OCI-LY7 (cell line): ENCODE data around the gene ID1. TPM values are rescaled to one million over a fixed set of nuclear protein-coding genes. Genes with fewer than 3 reads are reported as not detected.
"Not testable (repeated sequence)": the region's sequence is repeated elsewhere in the genome, so short reads cannot be mapped to it uniquely, and the experiment has no call there.

Source experiments
- BruUV-seq: library from RNA; stranded (reverse); fragments of 400-500 nt; replicated peaks from 2 replicates; lab custom pipeline; 2021; lab: Mats Ljungman, UMichigan
- CTCF ChIA-PET: fragments of 300-600 bp; sonication (Branson Sonifier 250); formaldehyde crosslinking; loops from one replicate; lab custom pipeline; 2022; ENCODE audit warnings: antibody characterized with exemption; ENCODE audit not compliant: unreplicated experiment; lab: Charles Lee
- POLR2A ChIA-PET: fragments of 300-600 bp; sonication (Branson Sonifier 250); formaldehyde crosslinking; loops from one replicate; lab custom pipeline; 2022; ENCODE audit warnings: antibody characterized with exemption; lab: Charles Lee
- DNase-seq: peaks from one replicate; pipeline ENCODE4 v3.0.0-alpha.2; 2015; ENCODE audit warnings: low spot score
- H2AFZ ChIP-seq: fragments of 200-600 bp; sonication (generic), shearing (Covaris generic); 2 replicates; pipeline ENCODE4 v1.6.1; 2014; ENCODE audit warnings: mild to moderate bottlenecking, antibody characterized with exemption, low read length, moderate library complexity
- H3K27ac ChIP-seq: fragments of 200-600 bp; sonication (generic); 2 replicates; pipeline ENCODE4 v1.5.1; 2014; ENCODE audit warnings: mixed run types, low read depth, mild to moderate bottlenecking, moderate library complexity, low read length, inconsistent platforms; ENCODE audit not compliant: poor library complexity, severe bottlenecking
- H3K36me3 ChIP-seq: fragments of 200-600 bp; sonication (generic); 2 replicates; pipeline ENCODE4 v1.6.1; 2014; ENCODE audit warnings: mild to moderate bottlenecking, antibody characterized with exemption, low read length, moderate library complexity, mixed read lengths; ENCODE audit not compliant: insufficient read depth
- H3K4me1 ChIP-seq: fragments of 200-600 bp; sonication (generic); 2 replicates; pipeline ENCODE4 v1.5.1; 2014; ENCODE audit warnings: mild to moderate bottlenecking, low read length; ENCODE audit not compliant: insufficient read depth, poor library complexity, severe bottlenecking
- H3K4me2 ChIP-seq: fragments of 200-600 bp; sonication (generic); 2 replicates; pipeline ENCODE4 v1.6.1; 2014; ENCODE audit warnings: mild to moderate bottlenecking, low read length
- H3K4me3 ChIP-seq: fragments of 200-600 bp; sonication (generic); 2 replicates; pipeline ENCODE4 v1.5.1; 2014; ENCODE audit warnings: mild to moderate bottlenecking, low read depth, low read length; ENCODE audit not compliant: poor library complexity, severe bottlenecking
- H3K79me2 ChIP-seq: fragments of 200-600 bp; sonication (generic); 2 replicates; pipeline ENCODE4 v1.6.1; 2016; ENCODE audit warnings: low read depth, mild to moderate bottlenecking, low read length, moderate library complexity, mixed read lengths; ENCODE audit not compliant: insufficient read depth
- H3K9me2 ChIP-seq: fragments of 200-600 bp; sonication (generic); 2 replicates; pipeline ENCODE4 v1.6.1; 2016; ENCODE audit warnings: mild to moderate bottlenecking, low read length, mixed read lengths; ENCODE audit not compliant: insufficient read depth
- H3K9me3 ChIP-seq: fragments of 200-600 bp; sonication (generic); 2 replicates; pipeline ENCODE4 v1.6.1; 2014; ENCODE audit warnings: mild to moderate bottlenecking, mixed run types, low read length, mixed read lengths
- H4K20me1 ChIP-seq: fragments of 200-600 bp; sonication (generic); 2 replicates; pipeline ENCODE4 v1.6.1; 2014; ENCODE audit warnings: mild to moderate bottlenecking, antibody characterized with exemption, low read length, moderate library complexity, mixed read lengths; ENCODE audit not compliant: insufficient read depth
- CTCF ChIP-seq: fragments of 200-600 bp; sonication (generic); conservative IDR thresholded peaks from 2 replicates; pipeline ENCODE4 v1.5.1; 2014; ENCODE audit warnings: mild to moderate bottlenecking, antibody characterized with exemption, low read length, moderate library complexity, mixed read lengths
- EZH2phosphoT487 ChIP-seq: fragments of 200-600 bp; sonication (generic); IDR thresholded peaks from 2 replicates; pipeline ENCODE4 v1.6.1; 2018; ENCODE audit warnings: low read depth, borderline replicate concordance, mild to moderate bottlenecking, mixed run types, antibody characterized with exemption, low read length, moderate library complexity, mixed read lengths
- intact Hi-C: fragments of 100-400 bp; cut with micrococcal nuclease; formaldehyde crosslinking; loops from one replicate; pipeline ENCODE4 v1.10.0; 2022; ENCODE audit not compliant: unreplicated experiment
- total RNA-seq, 2 experiments: library from RNA; depleted of rRNA in 1 of 2; stranded (reverse); fragments of >200 nt in 1 of 2; shearing (Covaris generic) in 1 of 2; gene quantifications; 2 replicates each; pipeline ENCODE4 v1.2.3, GENCODE V29; 2014 to 2022

Gene ID1
- total RNA-seq, 2 experiments from 2014 or later, result 3.3 to 3.6 TPM

GRCh38 chr20:31626534-31626933 lies 21.4 kb downstream of the ID1 start:
- H3K9me2 ChIP-seq, result not testable (repeated sequence)

DNA sequence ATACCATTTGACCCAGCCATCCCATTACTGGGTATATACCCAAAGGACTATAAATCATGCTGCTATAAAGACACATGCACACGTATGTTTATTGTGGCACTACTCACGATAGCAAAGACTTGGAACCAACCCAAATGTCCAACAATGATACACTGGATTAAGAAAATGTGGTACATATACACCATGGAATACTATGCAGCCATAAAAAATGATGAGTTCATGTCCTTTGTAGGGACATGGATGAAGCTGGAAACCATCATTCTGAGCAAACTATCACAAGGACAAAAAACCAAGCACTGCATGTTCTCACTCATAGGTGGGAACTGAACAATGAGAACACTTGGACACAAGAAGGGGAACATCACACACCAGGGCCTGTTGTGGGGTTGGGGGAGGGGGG lies 23.0 kb downstream of the ID1 start:
- ChIA-PET CTCF (interaction anchor here (1.0 kb wide), 1 partner anchor 16 kb away, joined by 3 read pairs; no protein-coding TSS in a partner anchor), POLR2A (interaction anchor here (0.7 kb wide), 1 partner anchor 101 kb away, joined by 3 read pairs; no protein-coding TSS in a partner anchor)
- intact Hi-C loops, DNase-seq, H2AFZ ChIP-seq, H3K9me3 ChIP-seq, H3K4me2 ChIP-seq, H3K9me2 ChIP-seq, H3K36me3 ChIP-seq, H3K4me1 ChIP-seq, H3K27ac ChIP-seq, H4K20me1 ChIP-seq, H3K79me2 ChIP-seq, H3K4me3 ChIP-seq, BruUV-seq: not testable (repeated sequence)

More at GRCh38 chr20:31626534-31626933, 21.4 kb downstream of the ID1 start:
- H2AFZ ChIP-seq, H3K4me3 ChIP-seq, H4K20me1 ChIP-seq, H3K4me2 ChIP-seq, DNase-seq, H3K27ac ChIP-seq, intact Hi-C loops, CTCF ChIA-PET, H3K36me3 ChIP-seq, H3K9me3 ChIP-seq, BruUV-seq, H3K79me2 ChIP-seq: not testable (repeated sequence)
- POLR2A ChIA-PET, result interaction anchor here (0.6 kb wide), 2 partner anchors 34 to 110 kb away, joined by 3 to 5 read pairs; no protein-coding TSS in a partner anchor
- H3K4me1 ChIP-seq, result peaks cover 15% of the 10 kb centered on the region

DNA sequence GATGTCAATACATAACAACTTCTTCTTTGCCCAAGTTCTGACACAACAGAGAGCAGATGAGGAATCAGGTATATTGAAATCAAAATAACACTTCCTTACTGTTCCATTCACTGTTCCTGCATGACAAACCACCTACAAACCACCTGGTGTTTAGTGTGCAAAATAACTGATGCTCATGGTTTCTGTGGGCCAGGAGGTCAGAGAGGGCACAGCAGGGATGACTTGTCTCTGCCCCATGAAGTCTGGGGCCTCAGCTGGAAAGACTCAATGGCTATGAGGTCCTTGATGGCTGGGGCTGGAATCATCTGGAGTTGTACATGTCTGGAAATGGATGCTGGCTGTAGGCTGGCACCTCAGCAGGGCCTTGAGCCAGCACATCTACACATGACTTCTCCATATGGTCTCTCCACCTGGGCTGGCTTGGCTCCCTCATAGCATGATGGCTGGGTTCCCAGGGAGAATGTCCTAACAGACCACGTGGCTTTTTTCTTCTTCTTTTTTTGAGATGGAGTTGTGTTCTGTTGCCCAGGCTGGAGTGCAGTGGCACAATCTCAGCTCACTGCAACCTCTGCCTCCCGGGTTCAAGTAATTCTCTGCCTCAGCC lies 25.2 kb downstream of the ID1 start:
- intact Hi-C loops, result no loop called here
- H3K9me2 ChIP-seq, result no peaks in the 10 kb centered on the region
- DNase-seq, result peak; percentile 14
- BruUV-seq, result no TSS peak
- no peak overlapping the region for H3K4me3 ChIP-seq
- H4K20me1 ChIP-seq, result no peaks in the 10 kb centered on the region
- no peaks in the 10 kb centered on the region for H3K79me2 ChIP-seq
- peaks cover 7% of the 10 kb centered on the region for H3K4me1 ChIP-seq
- no peaks in the 10 kb centered on the region for H3K36me3 ChIP-seq
- CTCF ChIA-PET, result no interaction called here
- TF ChIP-seq EZH2phosphoT487 (no peak), CTCF (no peak)
- H3K9me3 ChIP-seq, result no peaks in the 10 kb centered on the region
- no peak overlapping the region for H3K4me2 ChIP-seq
- peak overlapping the region; percentile 40; the same call in 1 of the 2 replicates for H2AFZ ChIP-seq
- H3K27ac ChIP-seq, result no peak overlapping the region
- POLR2A ChIA-PET, result no interaction called here
